Caco-2 (cell line): Measurements from ENCODE around the gene HSPB9. TPM values are rescaled to one million over a fixed set of nuclear protein-coding genes. Genes with fewer than 3 reads are reported as not detected.

ENCODE experiments used
- BruUV-seq: library from RNA; stranded (reverse); fragments of 400-500 nt; replicated peaks from 2 replicates; lab custom pipeline; 2021; lab: Mats Ljungman, UMichigan
- CTCF ChIA-PET: fragments of 300-600 bp; sonication (Branson Sonifier 250); formaldehyde crosslinking; loops from one replicate; lab custom pipeline; 2022; ENCODE audit warnings: antibody characterized with exemption; lab: Charles Lee
- POLR2A ChIA-PET: fragments of 300-600 bp; sonication (Branson Sonifier 250); formaldehyde crosslinking; loops from one replicate; lab custom pipeline; 2022; ENCODE audit warnings: antibody characterized with exemption; lab: Charles Lee
- DNase-seq, 2 experiments: peaks; one replicate each; pipeline versions ENCODE4 v3.0.0 to v3.0.0-alpha.2; 2020 to 2022
- H3K27me3 ChIP-seq: replicated peaks from 2 replicates; pipeline ENCODE4 v1.6.0; 2011; ENCODE audit warnings: low read length; ENCODE audit not compliant: control insufficient read depth, insufficient read depth
- H3K36me3 ChIP-seq: 2 replicates; pipeline ENCODE4 v1.5.1; 2011; ENCODE audit warnings: low read length; ENCODE audit not compliant: control insufficient read depth, insufficient read depth
- H3K4me1 ChIP-seq: fragments of 250-450 bp; sonication (Bioruptor Pico); 2 replicates; pipeline ENCODE4 v1.5.1; 2020; ENCODE audit warnings: mild to moderate bottlenecking
- H3K4me3 ChIP-seq: 2 replicates; pipeline ENCODE4 v1.5.1; 2011; ENCODE audit warnings: low read depth, mild to moderate bottlenecking, control low read depth, low read length
- H3K9me3 ChIP-seq: fragments of 250-450 bp; sonication (Bioruptor Pico); 2 replicates; pipeline ENCODE4 v1.5.1; 2020; ENCODE audit warnings: mild to moderate bottlenecking, moderate library complexity
- H3K27ac Mint-ChIP-seq: one replicate; pipeline ENCODE4 v1.8.0; 2022; ENCODE audit warnings: mixed read lengths; ENCODE audit not compliant: unreplicated experiment
- H3K27me3 Mint-ChIP-seq: one replicate; pipeline ENCODE4 v1.8.0; 2022; ENCODE audit warnings: mixed read lengths; ENCODE audit not compliant: insufficient read depth, unreplicated experiment
- H3K36me3 Mint-ChIP-seq: one replicate; pipeline ENCODE4 v1.8.0; 2022; ENCODE audit warnings: mild to moderate bottlenecking, mixed read lengths; ENCODE audit not compliant: insufficient read depth, unreplicated experiment
- H3K4me1 Mint-ChIP-seq: one replicate; pipeline ENCODE4 v1.8.0; 2022; ENCODE audit warnings: low read depth, mixed read lengths; ENCODE audit not compliant: unreplicated experiment
- H3K4me3 Mint-ChIP-seq: one replicate; pipeline ENCODE4 v1.8.0; 2022; ENCODE audit warnings: mild to moderate bottlenecking, moderate library complexity, mixed read lengths; ENCODE audit not compliant: unreplicated experiment
- H3K9me3 Mint-ChIP-seq: one replicate; pipeline ENCODE4 v1.8.0; 2022; ENCODE audit warnings: mixed read lengths; ENCODE audit not compliant: unreplicated experiment
- CTCF ChIP-seq, 2 experiments: fragments of 200-600 bp in 1 of 2; IDR thresholded peaks; 1 replicate in 1 of 2; 2 replicates in 1 of 2; pipeline versions ENCODE4 v1.5.1 to v1.8.0; 2011 to 2022; ENCODE audit warnings: antibody characterized with exemption in 1 of 2, control low read depth in 1 of 2, inconsistent platforms in 1 of 2, low read depth in 1 of 2, low read length in 1 of 2, mild to moderate bottlenecking in 1 of 2, moderate library complexity in 1 of 2; ENCODE audit not compliant: insufficient read depth in 1 of 2, severe bottlenecking in 1 of 2, unreplicated experiment in 1 of 2
- intact Hi-C: fragments of 100-400 bp; cut with micrococcal nuclease; formaldehyde crosslinking; loops from one replicate; pipeline ENCODE4 v1.10.0; 2022; ENCODE audit not compliant: unreplicated experiment
- total RNA-seq: library from RNA; stranded (reverse); gene quantifications from 2 replicates; pipeline ENCODE4 v1.2.3, GENCODE V29; 2022

HSPB9 gene
- total RNA-seq, 1 experiment from 2014 or later: not detected

DNA sequence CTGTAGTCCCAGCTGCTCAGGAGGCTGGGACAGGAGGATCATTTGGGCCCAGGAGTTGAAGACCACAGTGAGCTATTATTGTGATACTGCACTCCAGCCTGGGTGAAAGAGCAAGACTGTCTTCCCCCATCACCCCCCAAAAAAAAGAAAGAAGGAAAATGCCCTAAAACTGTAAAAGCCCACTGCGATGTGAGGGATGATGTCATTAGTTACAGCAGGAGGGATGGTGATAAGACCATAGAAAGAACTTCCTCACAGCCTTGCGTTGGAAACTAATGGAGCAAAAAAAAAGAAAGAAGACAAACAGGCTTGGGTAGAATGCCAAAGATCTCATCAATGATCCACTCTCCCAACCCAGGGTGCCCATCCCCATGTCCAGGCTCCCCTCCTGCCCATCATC, 43.1 kb upstream of the HSPB9 start:
- BruUV-seq: no TSS peak
- H3K4me3 ChIP-seq: no peak overlapping the region
- CTCF ChIA-PET: no interaction called here
- Mint-ChIP-seq H3K27me3 (no peaks in the 10 kb centered on the region), H3K27ac (no peak overlapping the region), H3K4me3 (no peak overlapping the region), H3K36me3 (no peaks in the 10 kb centered on the region), H3K9me3 (no peaks in the 10 kb centered on the region), H3K4me1 (no peaks in the 10 kb centered on the region)
- no peaks in the 10 kb centered on the region for H3K36me3 ChIP-seq
- H3K9me3 ChIP-seq: no peaks in the 10 kb centered on the region
- POLR2A ChIA-PET: no interaction called here
- no peak for TF ChIP-seq CTCF (IDR thresholded peaks at IDR 0.05; ENCODE audit: insufficient read depth in 1 of 2, low read depth in 1 of 2, low read length in 1 of 2, severe bottlenecking in 1 of 2, unreplicated experiment in 1 of 2)
- no peaks in the 10 kb centered on the region for H3K4me1 ChIP-seq
- H3K27me3 ChIP-seq: no peaks in the 10 kb centered on the region
- no peak for DNase-seq
- intact Hi-C loops: no loop called here

- DNase-seq: no peak
- no TSS peak for BruUV-seq
- no peaks in the 10 kb centered on the region for H3K27me3 ChIP-seq
- H3K4me3 ChIP-seq: no peak overlapping the region
- no peaks in the 10 kb centered on the region for H3K27me3 Mint-ChIP-seq
- ChIA-PET CTCF (interaction anchor here (0.5 kb wide), 1 partner anchor 40 kb away, joined by 5 read pairs; no protein-coding TSS in a partner anchor), POLR2A (no interaction called here)
- no peaks in the 10 kb centered on the region for H3K4me1 ChIP-seq
- no peaks in the 10 kb centered on the region for H3K9me3 Mint-ChIP-seq
- no peaks in the 10 kb centered on the region for H3K4me1 Mint-ChIP-seq
- intact Hi-C loops: no loop called here
- H3K4me3 Mint-ChIP-seq: no peak overlapping the region
- no peak overlapping the region for H3K27ac Mint-ChIP-seq
- H3K36me3 ChIP-seq: no peaks in the 10 kb centered on the region
- H3K36me3 Mint-ChIP-seq: no peaks in the 10 kb centered on the region
- no peak for TF ChIP-seq CTCF (IDR thresholded peaks at IDR 0.05; ENCODE audit: insufficient read depth in 1 of 2, low read depth in 1 of 2, low read length in 1 of 2, severe bottlenecking in 1 of 2, unreplicated experiment in 1 of 2)
- no peaks in the 10 kb centered on the region for H3K9me3 ChIP-seq
Measured at GRCh38 chr17:42081516-42082129, 41.0 kb upstream of the HSPB9 start.

- no TSS peak for BruUV-seq
- H3K9me3 ChIP-seq: no peaks in the 10 kb centered on the region
- no peaks in the 10 kb centered on the region for H3K9me3 Mint-ChIP-seq
- H3K4me1 ChIP-seq: peaks cover 10% of the 10 kb centered on the region
- peak in 1 of 2 experiments; percentile 37 for DNase-seq
- H3K27ac Mint-ChIP-seq: no peak overlapping the region
- intact Hi-C loops: no loop called here
- CTCF ChIA-PET: interaction anchor here (0.6 to 1.3 kb wide), 3 partner anchors 14 to 267 kb away, joined by 3 to 4 read pairs (median 3); no protein-coding TSS in a partner anchor
- no peaks in the 10 kb centered on the region for H3K27me3 Mint-ChIP-seq
- no peaks in the 10 kb centered on the region for H3K27me3 ChIP-seq
- H3K36me3 Mint-ChIP-seq: no peaks in the 10 kb centered on the region
- H3K4me3 Mint-ChIP-seq: no peak overlapping the region
- H3K36me3 ChIP-seq: no peaks in the 10 kb centered on the region
- no peak for TF ChIP-seq CTCF (IDR thresholded peaks at IDR 0.05; ENCODE audit: insufficient read depth in 1 of 2, low read depth in 1 of 2, low read length in 1 of 2, severe bottlenecking in 1 of 2, unreplicated experiment in 1 of 2)
- POLR2A ChIA-PET: no interaction called here
- H3K4me1 Mint-ChIP-seq: peaks cover 7% of the 10 kb centered on the region
- H3K4me3 ChIP-seq: no peak overlapping the region
Measured at GRCh38 chr17:42087042-42087701, 35.4 kb upstream of the HSPB9 start.
